DND-41 (cell line): ENCODE data around the gene XBP1.
A peak's percentile ranks its signal among the peaks of the same experiment; 100 is the strongest.

ENCODE experiments used
- ATAC-seq: fragments of 200-7000 bp; cut with Tn5 transposase; 3 replicates; pipeline ENCODE4 v1.9.1; 2021; ENCODE audit warnings: low read depth; ENCODE audit not compliant: insufficient read depth
- DNase-seq: peaks from one replicate; pipeline ENCODE4 v3.0.0-alpha.2; 2020
- H2AFZ ChIP-seq: 2 replicates; pipeline ENCODE4 v1.6.0; 2012; ENCODE audit warnings: low read depth, low read length
- H3K27ac ChIP-seq: 2 replicates; pipeline ENCODE4 v1.5.1; 2012; ENCODE audit warnings: low read length, inconsistent platforms
- H3K27me3 ChIP-seq: fragments of 200-600 bp; sonication (generic); 2 replicates; pipeline ENCODE4 v1.6.0; 2012; ENCODE audit warnings: low read length, mild to moderate bottlenecking, inconsistent platforms; ENCODE audit not compliant: insufficient read depth, poor library complexity
- H3K36me3 ChIP-seq: 2 replicates; pipeline ENCODE4 v1.5.1; 2012; ENCODE audit warnings: low read length, inconsistent platforms; ENCODE audit not compliant: insufficient read depth
- H3K4me1 ChIP-seq: 2 replicates; pipeline ENCODE4 v1.5.1; 2012; ENCODE audit warnings: mild to moderate bottlenecking, low read length; ENCODE audit not compliant: insufficient read depth
- H3K4me2 ChIP-seq: 2 replicates; pipeline ENCODE4 v1.6.0; 2012; ENCODE audit warnings: mild to moderate bottlenecking, moderate library complexity, low read length, inconsistent platforms; ENCODE audit not compliant: insufficient read depth
- H3K4me3 ChIP-seq, 2 experiments: fragments of 200-600 bp in 1 of 2; shearing (Covaris generic) in 1 of 2; 2 replicates each; pipeline ENCODE4 v1.5.1; 2012 to 2016; ENCODE audit warnings: inconsistent platforms in 2 of 2, low read length in 2 of 2, mild to moderate bottlenecking in 2 of 2, low read depth in 1 of 2, moderate library complexity in 1 of 2
- H3K79me2 ChIP-seq: 2 replicates; pipeline ENCODE4 v1.6.0; 2012; ENCODE audit warnings: low read length, inconsistent platforms; ENCODE audit not compliant: insufficient read depth
- H3K9ac ChIP-seq: 2 replicates; pipeline ENCODE4 v1.6.0; 2012; ENCODE audit warnings: low read depth, mild to moderate bottlenecking, inconsistent platforms, low read length, moderate library complexity
- H3K9me3 ChIP-seq: 2 replicates; pipeline ENCODE4 v1.5.1; 2012; ENCODE audit warnings: low read length, moderate library complexity, mild to moderate bottlenecking, inconsistent platforms; ENCODE audit not compliant: insufficient read depth, severe bottlenecking
- H4K20me1 ChIP-seq: 2 replicates; pipeline ENCODE4 v1.6.0; 2012; ENCODE audit warnings: low read length; ENCODE audit not compliant: insufficient read depth
- CTCF ChIP-seq: IDR thresholded peaks from 2 replicates; pipeline ENCODE4 v1.5.1; 2012; ENCODE audit warnings: borderline replicate concordance, low read length, moderate library complexity, mild to moderate bottlenecking; ENCODE audit not compliant: poor library complexity, severe bottlenecking; ENCODE audit errors: extremely low read depth
- EZH2 ChIP-seq: IDR thresholded peaks from 3 replicates; pipeline ENCODE4 v1.6.1; 2012; ENCODE audit warnings: borderline replicate concordance, low read depth, mild to moderate bottlenecking, moderate library complexity, low read length, inconsistent platforms; ENCODE audit not compliant: severe bottlenecking

Gene XBP1

GRCh38 chr22:28821452-28821851 is 21.1 kb upstream of the XBP1 start:
- Histone ChIP-seq H3K4me2 (peak overlapping the region; percentile 18), H3K9ac (peak overlapping the region; percentile 56)
- TF ChIP-seq CTCF (no peak), EZH2 (no peak)

GRCh38 chr22:28820885-28821284 is 20.5 kb upstream of the XBP1 start:
- TF ChIP-seq EZH2 (no peak), CTCF (no peak)
- Histone ChIP-seq H4K20me1 (no peaks in the 10 kb centered on the region), H2AFZ (no peak overlapping the region), H3K9me3 (no peaks in the 10 kb centered on the region), H3K4me1 (peaks cover 97% of the 10 kb centered on the region), H3K9ac (peak overlapping the region; percentile 56), H3K79me2 (peaks cover 62% of the 10 kb centered on the region), H3K36me3 (peaks cover 4% of the 10 kb centered on the region; the same call in 1 of the 2 replicates), H3K4me3 (no peak overlapping the region), H3K27me3 (no peaks in the 10 kb centered on the region), H3K27ac (peak overlapping the region; percentile 98), H3K4me2 (no peak overlapping the region)
- ATAC-seq: peak; percentile 18; the same call in 1 of the 3 replicates
- peak; percentile 56 for DNase-seq

More at GRCh38 chr22:28821452-28821851, 21.1 kb upstream of the XBP1 start:
- Histone ChIP-seq H2AFZ (no peak overlapping the region), H3K79me2 (peaks cover 58% of the 10 kb centered on the region), H3K4me3 (no peak overlapping the region), H3K36me3 (peaks cover 4% of the 10 kb centered on the region; the same call in 1 of the 2 replicates), H3K27ac (peak overlapping the region; percentile 98), H3K27me3 (no peaks in the 10 kb centered on the region), H4K20me1 (no peaks in the 10 kb centered on the region), H3K9me3 (no peaks in the 10 kb centered on the region), H3K4me1 (peaks cover 92% of the 10 kb centered on the region)
- DNase-seq (peak; percentile 22), ATAC-seq (no peak)

- H3K4me2 ChIP-seq: peak overlapping the region; percentile 22; the same call in 1 of the 2 replicates
- no peaks in the 10 kb centered on the region for H4K20me1 ChIP-seq
- no peaks in the 10 kb centered on the region for H3K9me3 ChIP-seq
- H3K4me3 ChIP-seq: no peak overlapping the region
- peak overlapping the region; percentile 65 for H3K9ac ChIP-seq
- H2AFZ ChIP-seq: no peak overlapping the region
- no peak for DNase-seq
- no peak for TF ChIP-seq CTCF
- no peak for TF ChIP-seq EZH2
- H3K27ac ChIP-seq: peak overlapping the region; percentile 99
- no peaks in the 10 kb centered on the region for H3K27me3 ChIP-seq
- peaks cover 100% of the 10 kb centered on the region for H3K4me1 ChIP-seq
- no peaks in the 10 kb centered on the region; the same call in 1 of the 2 replicates for H3K36me3 ChIP-seq
- no peak for ATAC-seq
- H3K79me2 ChIP-seq: peaks cover 62% of the 10 kb centered on the region
These were observed 19.1 kb upstream of the XBP1 start for GRCh38 chr22:28819253-28820096.
